Germinal center (tissue), 1 donor: ENCODE data around the gene MAZ.
"Not testable (repeated sequence)": the region's sequence is repeated elsewhere in the genome, so short reads cannot be mapped to it uniquely, and the experiment has no call there.

ENCODE experiments used
- DNase-seq: peaks from one replicate; pipeline ENCODE4 v3.0.0; 2012; ENCODE audit warnings: mixed read lengths, low spot score

Gene MAZ

GRCh38 chr16:29784901-29785500 lies 21.3 kb upstream of the MAZ start:
- DNase-seq = peak; percentile 83

- DNase-seq = not testable (repeated sequence)
Measured at GRCh38 chr16:29787155-29787554, 19.2 kb upstream of the MAZ start.

DNA sequence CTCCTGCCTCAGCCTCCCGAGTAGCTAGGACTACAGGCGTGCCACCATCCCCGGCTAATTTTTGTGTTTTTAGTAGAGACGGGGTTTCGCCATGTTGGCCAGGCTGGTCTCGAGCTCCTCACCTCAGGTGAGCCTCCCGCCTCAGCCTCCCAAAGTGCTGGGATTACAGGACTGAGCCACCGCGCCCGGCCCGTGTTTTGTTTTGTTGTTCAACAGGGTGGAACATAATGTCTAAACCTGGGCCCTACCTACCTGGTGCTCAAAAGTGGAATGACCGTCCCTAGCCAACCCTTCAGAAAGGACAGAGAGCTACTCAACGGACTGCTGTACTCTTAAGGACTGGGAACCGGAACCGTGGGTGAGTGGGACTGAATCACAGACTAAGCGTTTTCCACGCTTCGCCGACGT lies 16.6 kb upstream of the MAZ start:
- DNase-seq = no peak

- peak; percentile 100 for DNase-seq
Measured at GRCh38 chr16:29790183-29790948, 16.0 kb upstream of the MAZ start, which contains the start of gene KIF22. Gene KIF22 (plus strand): TSS chr16:29790751. CDS start chr16:29790760, 9 bp downstream.

- no peak for DNase-seq
Measured at GRCh38 chr16:29790949-29791844, 15.1 kb upstream of the MAZ start.

GRCh38 chr16:29791845-29792807 lies 14.2 kb upstream of the MAZ start:
- no peak for DNase-seq

DNA sequence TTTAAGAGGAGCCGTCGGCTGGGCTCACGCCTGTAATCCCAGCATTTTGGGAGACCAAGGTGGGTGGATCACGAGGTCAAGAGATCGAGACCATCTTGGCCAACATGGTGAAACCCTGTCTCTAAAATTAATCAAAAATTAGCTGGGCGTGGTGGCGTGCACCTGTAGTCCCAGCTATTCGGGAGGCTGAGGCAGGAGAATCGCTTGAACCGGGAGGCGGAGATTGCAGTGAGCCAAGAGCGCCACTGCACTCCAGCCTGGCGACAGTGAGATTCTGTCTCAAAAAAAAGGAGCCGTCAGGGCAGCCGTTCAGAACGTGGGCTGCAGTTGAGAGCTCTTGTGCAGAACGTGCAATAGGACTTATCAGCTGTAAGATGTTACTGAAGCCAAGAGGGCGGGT lies 13.2 kb upstream of the MAZ start:
- DNase-seq = not testable (repeated sequence)

GRCh38 chr16:29794231-29794710 lies 12.1 kb upstream of the MAZ start:
- DNase-seq = no peak

- DNase-seq = no peak
Measured at GRCh38 chr16:29802416-29802935, 3.9 kb upstream of the MAZ start.

DNA sequence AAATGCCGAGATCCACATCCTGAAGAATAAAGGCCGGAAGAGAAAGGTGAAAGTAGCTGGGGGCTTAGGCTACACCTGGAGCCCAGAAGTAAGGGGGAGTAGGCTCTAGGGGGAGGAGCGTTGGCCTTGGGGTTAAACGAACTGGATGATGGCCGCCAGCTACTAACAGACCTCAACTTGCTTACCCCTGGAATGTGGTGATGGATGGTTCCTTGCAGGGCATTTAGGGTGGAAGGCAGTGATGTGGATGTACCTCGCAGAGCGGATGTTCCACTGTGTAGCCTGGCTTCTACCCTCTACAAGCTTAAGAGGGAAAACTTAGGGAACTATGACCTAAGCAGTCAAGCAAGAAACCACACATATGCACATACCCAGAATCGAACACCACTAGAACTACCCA lies 2.3 kb upstream of the MAZ start:
- no peak for DNase-seq

DNA sequence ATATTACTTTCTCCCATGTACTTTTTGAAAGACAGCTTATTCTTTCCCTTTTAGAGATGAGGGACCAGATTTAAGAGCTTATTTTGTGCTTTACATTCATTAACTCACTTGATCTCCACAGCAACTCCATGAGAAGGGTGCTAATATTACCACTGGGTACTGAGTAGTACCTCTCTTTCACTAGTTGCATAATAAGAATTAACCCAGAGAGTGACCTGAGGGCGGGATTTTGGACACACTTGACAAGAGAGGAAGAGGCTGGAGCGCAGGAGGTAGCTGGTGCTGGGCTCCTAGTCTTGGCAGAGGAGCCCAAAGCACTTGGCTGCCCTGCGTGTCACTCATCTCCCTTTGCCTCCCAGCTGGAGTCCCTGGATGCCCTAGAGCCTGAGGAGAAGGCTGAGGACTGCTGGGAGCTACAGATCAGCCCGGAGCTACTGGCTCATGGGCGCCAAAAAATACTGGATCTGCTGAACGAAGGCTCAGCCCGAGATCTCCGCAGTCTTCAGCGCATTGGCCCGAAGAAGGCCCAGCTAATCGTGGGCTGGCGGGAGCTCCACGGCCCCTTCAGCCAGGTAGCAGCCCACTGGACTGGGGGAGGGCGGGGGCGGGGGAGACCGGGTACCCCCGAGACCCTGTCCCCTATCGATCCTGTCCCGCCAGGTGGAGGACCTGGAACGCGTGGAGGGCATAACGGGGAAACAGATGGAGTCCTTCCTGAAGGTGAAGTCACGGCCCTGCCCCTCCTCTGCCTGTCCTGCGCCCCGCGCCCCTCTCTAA lies 1.7 kb upstream of the MAZ start:
- no peak for DNase-seq

GRCh38 chr16:29805232-29806098 lies 864 bp upstream of the MAZ start:
- DNase-seq = peak; percentile 96

- DNase-seq = no peak
Measured at GRCh38 chr16:29806641-29807425, 504 bp downstream of the MAZ start.

- DNase-seq = peak; percentile 67
Measured at GRCh38 chr16:29807426-29808218, 1.3 kb downstream of the MAZ start.

- no peak for DNase-seq
Measured at GRCh38 chr16:29808219-29808900, 2.0 kb downstream of the MAZ start.

DNA sequence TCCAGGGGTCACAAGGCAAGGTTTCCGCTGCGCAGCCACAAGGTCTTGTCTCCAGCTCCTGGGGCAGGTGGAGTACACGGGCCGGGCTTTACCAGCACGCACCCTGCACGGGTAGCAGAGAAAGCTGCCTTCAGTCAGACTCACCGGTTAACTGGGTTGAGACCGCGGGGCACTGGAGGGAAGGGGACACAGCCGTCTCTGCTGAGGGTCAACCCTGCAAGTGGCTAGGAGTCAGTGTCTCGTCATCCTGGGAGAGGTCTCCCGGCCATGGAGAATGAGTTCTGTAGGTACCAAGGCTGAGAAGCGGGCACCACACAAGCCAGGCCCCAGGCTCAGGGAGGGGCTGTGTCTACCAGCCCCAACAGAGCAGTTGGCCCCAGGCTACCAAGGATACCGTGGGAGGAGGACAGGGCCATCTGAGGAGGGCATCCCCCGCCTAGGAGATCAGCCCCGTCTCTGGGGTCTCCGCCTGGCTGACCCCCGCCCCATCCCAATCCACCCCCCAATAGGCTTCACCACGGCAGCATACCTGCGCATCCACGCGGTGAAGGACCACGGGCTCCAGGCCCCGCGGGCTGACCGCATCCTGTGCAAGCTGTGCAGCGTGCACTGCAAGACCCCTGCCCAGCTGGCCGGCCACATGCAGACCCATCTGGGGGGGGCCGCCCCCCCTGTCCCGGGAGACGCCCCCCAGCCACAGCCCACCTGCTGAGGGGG lies 2.9 kb downstream of the MAZ start:
- DNase-seq = no peak
